PC-9 (cell line): ENCODE results near the gene CPNE9.

Source experiments
- EZH2 ChIP-seq: fragments of 200-600 bp; sonication (generic); IDR thresholded peaks from 2 replicates; pipeline ENCODE4 v1.8.0; 2017; ENCODE audit warnings: antibody characterized with exemption, low read depth
- TF ChIP-seq, protein P1 (sequence below): fragments of 200-600 bp; sonication (generic); conservative IDR thresholded peaks from 2 replicates; pipeline ENCODE4 v1.6.1; 2017; ENCODE audit warnings: mixed run types, antibody characterized with exemption, mild to moderate bottlenecking, moderate library complexity

GRCh38 chr3:9750556-9751411 is 47.2 kb downstream of the CPNE9 start:
- TF ChIP-seq, protein P1, sequence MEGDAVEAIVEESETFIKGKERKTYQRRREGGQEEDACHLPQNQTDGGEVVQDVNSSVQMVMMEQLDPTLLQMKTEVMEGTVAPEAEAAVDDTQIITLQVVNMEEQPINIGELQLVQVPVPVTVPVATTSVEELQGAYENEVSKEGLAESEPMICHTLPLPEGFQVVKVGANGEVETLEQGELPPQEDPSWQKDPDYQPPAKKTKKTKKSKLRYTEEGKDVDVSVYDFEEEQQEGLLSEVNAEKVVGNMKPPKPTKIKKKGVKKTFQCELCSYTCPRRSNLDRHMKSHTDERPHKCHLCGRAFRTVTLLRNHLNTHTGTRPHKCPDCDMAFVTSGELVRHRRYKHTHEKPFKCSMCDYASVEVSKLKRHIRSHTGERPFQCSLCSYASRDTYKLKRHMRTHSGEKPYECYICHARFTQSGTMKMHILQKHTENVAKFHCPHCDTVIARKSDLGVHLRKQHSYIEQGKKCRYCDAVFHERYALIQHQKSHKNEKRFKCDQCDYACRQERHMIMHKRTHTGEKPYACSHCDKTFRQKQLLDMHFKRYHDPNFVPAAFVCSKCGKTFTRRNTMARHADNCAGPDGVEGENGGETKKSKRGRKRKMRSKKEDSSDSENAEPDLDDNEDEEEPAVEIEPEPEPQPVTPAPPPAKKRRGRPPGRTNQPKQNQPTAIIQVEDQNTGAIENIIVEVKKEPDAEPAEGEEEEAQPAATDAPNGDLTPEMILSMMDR = no peak
- TF ChIP-seq EZH2 = no peak
